Colonic mucosa (tissue), 4 donors: ENCODE data around the gene SLIT3. TPM values are rescaled to one million over a fixed set of nuclear protein-coding genes. Genes with fewer than 3 reads are reported as not detected.

Source experiments
- DNase-seq: peaks from one replicate; pipeline ENCODE4 v3.0.0-alpha.2; 2020
- H3K27ac ChIP-seq: fragments of 200-600 bp; one replicate; pipeline ENCODE4 v1.8.0; 2021
- H3K27me3 ChIP-seq: fragments of 200-600 bp; one replicate; pipeline ENCODE4 v1.8.0; 2021
- H3K36me3 ChIP-seq: fragments of 200-600 bp; one replicate; pipeline ENCODE4 v1.8.0; 2021
- H3K4me1 ChIP-seq: fragments of 200-600 bp; one replicate; pipeline ENCODE4 v1.8.0; 2021; ENCODE audit warnings: mild to moderate bottlenecking
- H3K4me3 ChIP-seq: fragments of 200-600 bp; one replicate; pipeline ENCODE4 v1.8.0; 2021
- H3K9ac ChIP-seq, 2 donors: one replicate each; pipeline ENCODE4 v1.7.0; 2013; ENCODE audit warnings: control low read depth in 2 of 2, low read depth in 2 of 2, low read length in 2 of 2
- H3K9me3 ChIP-seq: fragments of 200-600 bp; one replicate; pipeline ENCODE4 v1.8.0; 2021
- CTCF ChIP-seq: fragments of 200-600 bp; IDR thresholded peaks from one replicate; pipeline ENCODE4 v1.8.0; 2022; ENCODE audit warnings: antibody characterized with exemption, mild to moderate bottlenecking
- intact Hi-C: fragments of 100-400 bp; cut with DNase I; formaldehyde crosslinking; loops from one replicate; pipeline ENCODE4 v1.14.1; 2022
- total RNA-seq, 2 donors: library from RNA; stranded (reverse); fragmentation: NEBNext Ultra II Directional in 1 of 2; extraction: Animal tissue kit (Norgen Biotek cat#: 25700) in 1 of 2; gene quantifications; one replicate each; pipeline ENCODE4 v1.2.1, GENCODE V29; 2021
- donor health status: healthy.
- donor health status: DM: no; HTN: no; CAD: no.
- donor health status: DM: no; HTN: no; CAD: no.

SLIT3 gene
- total RNA-seq, 2 donors from 2014 or later = 3.4 to 7.6 TPM

DNA sequence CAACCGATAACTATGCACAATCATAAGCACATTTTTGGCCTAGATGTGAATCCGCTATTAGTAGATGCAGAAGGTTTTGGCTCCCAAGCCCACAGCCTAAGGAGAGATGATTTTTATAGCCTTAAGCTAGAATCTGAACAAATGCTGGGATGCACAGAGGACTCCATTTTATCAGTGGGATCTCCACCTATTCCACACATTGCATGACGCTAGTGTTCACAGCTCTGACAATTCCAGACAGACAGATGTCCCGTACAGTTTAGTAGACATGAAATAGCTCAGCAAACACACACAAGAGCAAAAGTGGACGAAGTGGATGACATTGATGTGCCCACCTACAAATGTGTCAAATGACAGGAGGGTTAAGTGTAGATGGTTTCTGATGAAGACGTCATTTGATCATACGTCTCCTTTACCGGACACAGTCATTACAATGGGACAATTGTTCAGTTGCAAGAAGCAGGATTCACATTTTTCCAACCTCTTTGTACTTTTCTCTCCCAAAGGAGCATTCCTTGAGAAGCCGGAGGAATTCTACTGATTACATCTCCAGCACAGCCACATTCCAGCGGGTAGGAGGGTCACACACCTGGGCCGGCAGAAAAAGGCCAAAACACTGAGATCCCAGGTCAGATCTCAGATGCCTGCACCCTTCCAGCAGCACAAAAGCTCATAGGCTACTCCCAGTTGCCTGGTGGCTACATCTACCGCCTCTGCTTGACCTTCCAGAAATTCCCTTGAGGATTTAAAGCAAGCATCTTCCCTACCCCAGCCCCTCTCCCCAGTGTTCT is 202.4 kb downstream of the SLIT3 start:
- Histone ChIP-seq H3K36me3 (no peaks in the 10 kb centered on the region), H3K4me1 (no peaks in the 10 kb centered on the region), H3K27ac (no peak overlapping the region), H3K27me3 (no peaks in the 10 kb centered on the region), H3K9ac (no peak overlapping the region), H3K4me3 (no peak overlapping the region), H3K9me3 (no peaks in the 10 kb centered on the region)
- intact Hi-C loops = no loop called here
- no peak for TF ChIP-seq CTCF
- no peak for DNase-seq

GRCh38 chr5:169097374-169098326 is 203.3 kb downstream of the SLIT3 start:
- H3K4me3 ChIP-seq = no peak overlapping the region
- no peak overlapping the region for H3K9ac ChIP-seq
- H3K4me1 ChIP-seq = no peaks in the 10 kb centered on the region
- TF ChIP-seq CTCF = no peak
- intact Hi-C loops = no loop called here
- H3K9me3 ChIP-seq = no peaks in the 10 kb centered on the region
- H3K36me3 ChIP-seq = no peaks in the 10 kb centered on the region
- H3K27ac ChIP-seq = no peak overlapping the region
- no peak for DNase-seq
- H3K27me3 ChIP-seq = no peaks in the 10 kb centered on the region

DNA sequence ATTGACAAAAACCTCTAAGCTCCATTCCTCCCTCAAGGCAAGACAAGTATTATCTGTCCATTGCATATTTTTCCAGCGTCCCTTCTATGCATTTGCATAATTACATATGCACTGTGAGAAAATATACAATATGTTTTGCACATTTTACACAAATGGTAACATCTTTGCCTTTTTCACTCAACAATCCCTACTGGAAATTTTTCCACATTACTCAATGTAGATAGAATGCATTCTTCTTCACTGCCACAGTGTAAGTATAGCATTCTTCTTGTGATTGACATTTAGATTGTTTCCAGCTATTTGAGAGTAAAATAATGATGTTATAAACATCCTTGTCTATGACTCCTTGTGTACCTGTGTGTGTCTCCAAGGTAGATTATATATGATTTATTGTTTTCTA is 205.0 kb downstream of the SLIT3 start:
- no peak for TF ChIP-seq CTCF
- no peaks in the 10 kb centered on the region for H3K27me3 ChIP-seq
- H3K9ac ChIP-seq = no peak overlapping the region
- intact Hi-C loops = no loop called here
- no peaks in the 10 kb centered on the region for H3K9me3 ChIP-seq
- DNase-seq = no peak
- no peaks in the 10 kb centered on the region for H3K4me1 ChIP-seq
- H3K27ac ChIP-seq = no peak overlapping the region
- H3K4me3 ChIP-seq = no peak overlapping the region
- H3K36me3 ChIP-seq = no peaks in the 10 kb centered on the region

- Histone ChIP-seq H3K9me3 (no peaks in the 10 kb centered on the region), H3K36me3 (no peaks in the 10 kb centered on the region), H3K9ac (no peak overlapping the region), H3K4me1 (no peaks in the 10 kb centered on the region), H3K27me3 (no peaks in the 10 kb centered on the region), H3K27ac (no peak overlapping the region), H3K4me3 (no peak overlapping the region)
- DNase-seq = no peak
- intact Hi-C loops = no loop called here
- TF ChIP-seq CTCF = no peak
Observed at GRCh38 chr5:169095410-169095960, 205.5 kb downstream of the SLIT3 start.

DNA sequence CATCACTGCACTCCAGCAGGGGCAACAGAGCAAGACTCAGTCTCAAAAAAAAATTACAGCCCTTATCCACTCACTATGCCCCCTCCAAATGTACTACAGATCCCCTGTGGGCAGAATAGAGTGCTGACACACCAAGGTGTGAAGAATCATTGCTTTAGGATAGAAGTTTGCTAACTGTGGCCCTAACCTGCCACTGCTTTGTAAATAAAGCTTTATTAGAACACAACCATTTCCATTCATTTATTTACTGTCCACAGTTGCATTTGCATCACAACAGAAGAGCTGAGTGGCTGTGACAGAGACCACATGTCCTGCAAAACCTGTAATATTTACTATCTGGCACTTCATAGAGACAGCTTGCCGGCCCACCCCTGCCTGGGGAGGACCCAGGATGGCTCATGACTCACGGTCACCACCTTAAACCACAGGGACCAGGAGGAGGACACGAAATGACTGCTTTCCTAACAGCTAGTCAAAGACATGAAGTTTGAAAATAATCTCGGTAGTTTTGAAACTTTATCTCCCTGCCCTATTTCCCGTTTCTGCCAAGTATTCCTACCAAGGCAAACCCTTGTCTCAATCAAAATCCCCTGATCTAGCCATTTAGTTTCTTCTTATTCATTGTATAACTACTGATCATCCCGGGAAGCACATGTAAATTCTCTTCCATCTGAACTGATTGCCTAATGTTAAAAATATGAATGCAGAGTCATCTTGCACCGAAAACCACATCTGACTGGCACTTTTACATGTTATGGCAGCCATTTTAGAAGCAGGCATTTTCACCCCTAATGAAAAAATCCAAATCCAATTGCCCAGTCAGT is 206.1 kb downstream of the SLIT3 start:
- no peaks in the 10 kb centered on the region for H3K36me3 ChIP-seq
- no peak overlapping the region for H3K4me3 ChIP-seq
- H3K4me1 ChIP-seq = no peaks in the 10 kb centered on the region
- intact Hi-C loops = no loop called here
- H3K27ac ChIP-seq = no peak overlapping the region
- H3K9ac ChIP-seq = no peak overlapping the region
- H3K27me3 ChIP-seq = no peaks in the 10 kb centered on the region
- no peaks in the 10 kb centered on the region for H3K9me3 ChIP-seq
- TF ChIP-seq CTCF = no peak
- DNase-seq = no peak
